HCT116 (cell line): Measurements from ENCODE around the gene FST. TPM values are rescaled to one million over a fixed set of nuclear protein-coding genes. Genes with fewer than 3 reads are reported as not detected.

Experiments used
- ATAC-seq: fragments of 200-7000 bp; cut with Tn5 transposase; 2 replicates; pipeline ENCODE4 v1.9.1; 2020; ENCODE audit warnings: mild to moderate bottlenecking, moderate library complexity
- BruUV-seq: library from RNA; stranded (reverse); fragments of 400-500 nt; replicated peaks from 2 replicates; lab custom pipeline; 2021; lab: Mats Ljungman, UMichigan
- CTCF ChIA-PET: fragments of 300-600 bp; sonication (Branson Sonifier 250); formaldehyde crosslinking; loops from one replicate; lab custom pipeline; 2021; ENCODE audit warnings: antibody characterized with exemption; lab: Charles Lee
- POLR2A ChIA-PET: fragments of 300-600, 350-600 bp; sonication (Branson Sonifier 250); formaldehyde crosslinking; loops from one replicate; lab custom pipeline; 2021; ENCODE audit warnings: antibody characterized with exemption; lab: Charles Lee
- RAD21 ChIA-PET, 2 experiments: fragments of 300-600 bp; sonication (Branson Sonifier 250); formaldehyde crosslinking; loops; one replicate each; lab custom pipeline; 2023; ENCODE audit warnings: low total read pairs in 2 of 2; ENCODE audit not compliant: uncharacterized antibody in 2 of 2, unreplicated experiment in 2 of 2, low non-redundant PET in 1 of 2; lab: Charles Lee
- DNase-seq: peaks from one replicate; pipeline ENCODE4 v3.0.0-alpha.2; 2010; ENCODE audit warnings: low read depth, low spot score
- H2AFZ ChIP-seq: fragments of 200-600 bp; shearing (Covaris generic), sonication (generic); 2 replicates; pipeline ENCODE4 v1.6.1; 2017; ENCODE audit warnings: low read depth, mixed run types, mixed read lengths, antibody characterized with exemption, low read length; ENCODE audit not compliant: poor library complexity, severe bottlenecking
- H3K27ac ChIP-seq: 2 replicates; pipeline ENCODE4 v1.5.1; 2012; ENCODE audit warnings: low read depth, low read length
- H3K27me3 ChIP-seq: fragments of 200-600 bp; sonication (generic); 2 replicates; pipeline ENCODE4 v1.6.1; 2016; ENCODE audit warnings: mixed run types, low read length, mixed read lengths; ENCODE audit not compliant: insufficient read depth
- H3K36me3 ChIP-seq, 2 experiments: fragments of 200-500 bp in 1 of 2; fragments of 200-600 bp in 1 of 2; sonication (Bioruptor generic) in 1 of 2; sonication (generic) in 1 of 2; 2 replicates each; pipeline versions ENCODE4 v1.5.1 to v1.6.1; 2014 to 2016; ENCODE audit warnings: low read length in 2 of 2, inconsistent platforms in 1 of 2, mixed read lengths in 1 of 2, mixed run types in 1 of 2; ENCODE audit not compliant: insufficient read depth in 2 of 2, control insufficient read depth in 1 of 2
- H3K4me1 ChIP-seq, 2 experiments: fragments of 200-600 bp in 1 of 2; sonication (generic) in 1 of 2; 2 replicates each; pipeline versions ENCODE4 v1.5.1 to v1.6.1; 2012 to 2017; ENCODE audit warnings: low read length in 2 of 2, inconsistent platforms in 1 of 2, mild to moderate bottlenecking in 1 of 2, mixed read lengths in 1 of 2, mixed run types in 1 of 2, moderate library complexity in 1 of 2; ENCODE audit not compliant: insufficient read depth in 2 of 2, control insufficient read depth in 1 of 2
- H3K4me2 ChIP-seq: fragments of 200-600 bp; sonication (generic); 2 replicates; pipeline ENCODE4 v1.6.1; 2017; ENCODE audit warnings: mixed run types, low read length, mixed read lengths
- H3K4me3 ChIP-seq, 2 experiments: fragments of 200-600 bp in 1 of 2; sonication (generic) in 1 of 2; replicated peaks in 1 of 2; 2 replicates each; pipeline ENCODE4 v1.5.1; 2011 to 2016; ENCODE audit warnings: low read length in 2 of 2, control low read depth in 1 of 2, low read depth in 1 of 2, mild to moderate bottlenecking in 1 of 2, mixed read lengths in 1 of 2, mixed run types in 1 of 2
- H3K79me2 ChIP-seq: fragments of 200-600 bp; sonication (generic); 2 replicates; pipeline ENCODE4 v1.6.1; 2017; ENCODE audit warnings: mild to moderate bottlenecking, mixed run types, low read length, moderate library complexity, mixed read lengths; ENCODE audit not compliant: insufficient read depth
- H3K9ac ChIP-seq: fragments of 200-600 bp; sonication (generic); 2 replicates; pipeline ENCODE4 v1.6.1; 2016; ENCODE audit warnings: low read length, mixed read lengths
- H3K9me2 ChIP-seq: fragments of 200-600 bp; sonication (generic), shearing (Covaris generic); 2 replicates; pipeline ENCODE4 v1.6.1; 2017; ENCODE audit warnings: mixed run types, mild to moderate bottlenecking, moderate library complexity; ENCODE audit not compliant: insufficient read depth
- H3K9me3 ChIP-seq, 2 experiments: fragments of 200-500 bp in 1 of 2; fragments of 200-600 bp in 1 of 2; sonication (Bioruptor generic) in 1 of 2; sonication (generic) in 1 of 2; 2 replicates each; pipeline ENCODE4 v1.6.1; 2014 to 2017; ENCODE audit warnings: low read length in 2 of 2, mixed read lengths in 2 of 2, inconsistent platforms in 1 of 2, low read depth in 1 of 2, mild to moderate bottlenecking in 1 of 2, mixed run types in 1 of 2, moderate library complexity in 1 of 2; ENCODE audit not compliant: control insufficient read depth in 1 of 2, insufficient read depth in 1 of 2
- H4K20me1 ChIP-seq: fragments of 200-600 bp; sonication (generic), shearing (Covaris generic); 2 replicates; pipeline ENCODE4 v1.6.1; 2017; ENCODE audit warnings: mixed run types, mild to moderate bottlenecking, moderate library complexity; ENCODE audit not compliant: insufficient read depth
- EGR1 ChIP-seq: IDR thresholded peaks from 2 replicates; pipeline ENCODE4 v1.6.1; 2012; ENCODE audit warnings: low read depth
- ELF1 ChIP-seq: IDR thresholded peaks from 2 replicates; pipeline ENCODE4 v1.6.1; 2012; ENCODE audit warnings: low read depth, borderline replicate concordance
- FOSL1 ChIP-seq: IDR thresholded peaks from 2 replicates; pipeline ENCODE4 v1.6.1; 2012; ENCODE audit warnings: low read depth
- JUND ChIP-seq: IDR thresholded peaks from 2 replicates; pipeline ENCODE4 v1.6.1; 2012
- POLR2AphosphoS5 ChIP-seq: IDR thresholded peaks from 2 replicates; pipeline ENCODE4 v1.6.1; 2011; ENCODE audit warnings: mild to moderate bottlenecking, low read depth, low read length, moderate library complexity
- SIN3A ChIP-seq: IDR thresholded peaks from 2 replicates; pipeline ENCODE4 v1.6.1; 2012; ENCODE audit warnings: low read depth
- SP1 ChIP-seq: IDR thresholded peaks from 2 replicates; pipeline ENCODE4 v1.6.1; 2012; ENCODE audit warnings: low read depth
- YY1 ChIP-seq: IDR thresholded peaks from 2 replicates; pipeline ENCODE4 v1.6.1; 2011; ENCODE audit warnings: low read length, low read depth, moderate library complexity, mild to moderate bottlenecking; ENCODE audit not compliant: insufficient replicate concordance; ENCODE audit errors: extremely low read depth
- ZFX ChIP-seq: fragments of 450-650 bp; IDR thresholded peaks from 2 replicates; pipeline ENCODE4 v1.6.1; 2017
- intact Hi-C: fragments of 100-400 bp; cut with micrococcal nuclease; formaldehyde crosslinking; loops from 2 replicates; pipeline ENCODE4 v1.10.0; 2022
- total RNA-seq: library from RNA; stranded (reverse); gene quantifications from one replicate; pipeline ENCODE4 v1.2.1, GENCODE V29; 2021; ENCODE audit not compliant: unreplicated experiment
- TF ChIP-seq, protein P1 (sequence below): IDR thresholded peaks from 2 replicates; pipeline ENCODE4 v1.6.1; 2012
- TF ChIP-seq, protein P2 (sequence below): IDR thresholded peaks from 2 replicates; pipeline ENCODE4 v1.6.1; 2011; ENCODE audit warnings: mild to moderate bottlenecking, low read length, moderate library complexity; ENCODE audit not compliant: insufficient replicate concordance; ENCODE audit errors: extremely low read depth

FST gene
- total RNA-seq, 1 experiment from 2014 or later: 0.34 TPM

DNA sequence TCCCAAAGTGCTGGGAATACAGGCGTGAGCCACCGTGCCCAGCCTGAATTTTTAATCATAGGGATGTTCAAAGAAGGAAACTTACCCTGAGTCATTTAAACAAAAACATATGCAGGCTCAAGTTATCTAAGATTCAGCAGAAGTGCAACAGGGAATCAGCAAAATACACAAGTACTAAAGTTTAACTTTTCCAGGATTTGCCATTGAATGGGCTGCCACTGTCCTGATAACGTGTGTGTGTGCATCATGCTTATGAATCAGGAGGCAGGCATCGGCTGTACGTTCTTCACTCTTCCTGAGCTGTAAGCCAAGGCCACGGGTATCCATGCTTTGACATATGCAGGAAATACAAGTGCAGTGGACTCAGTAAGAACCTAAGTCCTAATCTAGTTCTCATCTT lies 48.8 kb upstream of the FST start:
- intact Hi-C loops: loop anchor here (2.0 kb wide), 1 partner anchor 261 kb away; no protein-coding TSS in a partner anchor
- Histone ChIP-seq H3K36me3 (no peaks in the 10 kb centered on the region), H3K27me3 (no peaks in the 10 kb centered on the region), H3K4me1 (no peaks in the 10 kb centered on the region), H4K20me1 (no peaks in the 10 kb centered on the region), H3K9ac (no peak overlapping the region), H3K9me3 (no peaks in the 10 kb centered on the region), H2AFZ (no peak overlapping the region), H3K27ac (no peak overlapping the region), H3K9me2 (no peaks in the 10 kb centered on the region), H3K4me2 (no peak overlapping the region), H3K79me2 (no peaks in the 10 kb centered on the region), H3K4me3 (no peak overlapping the region)
- ChIA-PET POLR2A (no interaction called here), CTCF (interaction anchor here (1.5 kb wide), 1 partner anchor 797 kb away, joined by 3 read pairs; no protein-coding TSS in a partner anchor), RAD21 (no interaction called here)
- DNase-seq (no peak), ATAC-seq (no peak)
- TF ChIP-seq EGR1: no peak
- no peak for TF ChIP-seq JUND
- TF ChIP-seq FOSL1: no peak
- TF ChIP-seq SP1: no peak
- TF ChIP-seq, protein P1, sequence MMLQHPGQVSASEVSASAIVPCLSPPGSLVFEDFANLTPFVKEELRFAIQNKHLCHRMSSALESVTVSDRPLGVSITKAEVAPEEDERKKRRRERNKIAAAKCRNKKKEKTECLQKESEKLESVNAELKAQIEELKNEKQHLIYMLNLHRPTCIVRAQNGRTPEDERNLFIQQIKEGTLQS: no peak
- TF ChIP-seq SIN3A: no peak
- no peak for TF ChIP-seq POLR2AphosphoS5
- no peak for TF ChIP-seq ELF1
- no peak for TF ChIP-seq ZFX
- TF ChIP-seq YY1: no peak
- no TSS peak for BruUV-seq

DNA sequence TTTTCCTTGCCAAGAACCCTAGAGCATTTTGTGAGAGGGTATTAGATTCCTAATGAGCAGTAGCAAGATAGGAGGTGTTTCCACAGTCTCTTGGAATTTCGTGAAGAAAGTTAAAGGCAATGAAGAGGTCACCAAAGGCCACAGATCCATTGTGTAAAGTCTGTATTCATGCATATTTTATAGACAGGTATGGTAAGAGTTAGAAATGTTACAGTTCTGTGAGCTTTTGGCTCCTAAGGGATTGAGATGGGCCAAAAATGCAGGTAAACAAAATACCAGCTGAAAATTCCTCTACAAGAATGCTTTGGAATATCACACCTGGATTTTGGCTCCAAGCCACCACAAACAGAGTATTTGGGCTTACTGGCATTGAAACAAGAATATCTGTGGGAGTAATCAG lies 47.4 kb upstream of the FST start:
- no TSS peak for BruUV-seq
- DNase-seq (no peak), ATAC-seq (no peak)
- ChIA-PET RAD21 (no interaction called here), POLR2A (no interaction called here), CTCF (no interaction called here)
- no peaks in the 10 kb centered on the region for H4K20me1 ChIP-seq
- no peak overlapping the region for H3K4me2 ChIP-seq
- H3K9me2 ChIP-seq: no peaks in the 10 kb centered on the region
- H3K27ac ChIP-seq: no peak overlapping the region
- H2AFZ ChIP-seq: no peak overlapping the region
- no peaks in the 10 kb centered on the region for H3K27me3 ChIP-seq
- H3K9ac ChIP-seq: no peak overlapping the region
- no peak overlapping the region for H3K4me3 ChIP-seq
- H3K4me1 ChIP-seq: no peaks in the 10 kb centered on the region
- intact Hi-C loops: no loop called here
- no peaks in the 10 kb centered on the region for H3K79me2 ChIP-seq
- H3K9me3 ChIP-seq: no peaks in the 10 kb centered on the region
- no peaks in the 10 kb centered on the region for H3K36me3 ChIP-seq
- TF ChIP-seq JUND: no peak
- TF ChIP-seq, protein P2, sequence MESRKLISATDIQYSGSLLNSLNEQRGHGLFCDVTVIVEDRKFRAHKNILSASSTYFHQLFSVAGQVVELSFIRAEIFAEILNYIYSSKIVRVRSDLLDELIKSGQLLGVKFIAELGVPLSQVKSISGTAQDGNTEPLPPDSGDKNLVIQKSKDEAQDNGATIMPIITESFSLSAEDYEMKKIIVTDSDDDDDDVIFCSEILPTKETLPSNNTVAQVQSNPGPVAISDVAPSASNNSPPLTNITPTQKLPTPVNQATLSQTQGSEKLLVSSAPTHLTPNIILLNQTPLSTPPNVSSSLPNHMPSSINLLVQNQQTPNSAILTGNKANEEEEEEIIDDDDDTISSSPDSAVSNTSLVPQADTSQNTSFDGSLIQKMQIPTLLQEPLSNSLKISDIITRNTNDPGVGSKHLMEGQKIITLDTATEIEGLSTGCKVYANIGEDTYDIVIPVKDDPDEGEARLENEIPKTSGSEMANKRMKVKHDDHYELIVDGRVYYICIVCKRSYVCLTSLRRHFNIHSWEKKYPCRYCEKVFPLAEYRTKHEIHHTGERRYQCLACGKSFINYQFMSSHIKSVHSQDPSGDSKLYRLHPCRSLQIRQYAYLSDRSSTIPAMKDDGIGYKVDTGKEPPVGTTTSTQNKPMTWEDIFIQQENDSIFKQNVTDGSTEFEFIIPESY: no peak
